ENCODE data around the gene PPP4R4. TPM values are rescaled to one million over a fixed set of nuclear protein-coding genes. Genes with fewer than 3 reads are reported as not detected.
"Not testable (repeated sequence)": the region's sequence is repeated elsewhere in the genome, so short reads cannot be mapped to it uniquely, and the experiment has no call there.

PPP4R4 gene
- total RNA-seq, 2 donors from 2014 or later, result 4.6 to 8.4 TPM

DNA sequence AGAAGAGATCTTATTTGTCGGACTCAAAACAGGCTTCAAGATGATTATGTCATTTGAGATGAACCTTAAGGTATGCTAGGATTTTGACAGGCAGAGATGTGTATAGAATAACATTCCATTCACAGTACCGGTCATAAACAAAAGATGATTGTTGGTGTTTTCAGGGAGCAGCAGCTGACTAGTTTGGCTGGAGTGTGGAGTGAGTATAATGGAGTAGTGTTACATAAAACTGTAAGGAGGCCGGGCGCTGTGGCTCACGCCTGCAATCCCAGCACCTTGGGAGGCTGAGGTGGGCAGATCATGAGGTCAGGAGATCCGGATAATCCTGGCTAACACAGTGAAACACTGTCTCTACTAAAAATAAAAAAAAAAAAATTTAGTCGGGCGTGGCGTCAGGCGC lies 95.0 kb downstream of the PPP4R4 start:
- no peak for DNase-seq
- H3K27me3 Mint-ChIP-seq (ENCODE audit: insufficient read depth), result no peaks in the 10 kb centered on the region
- no peaks in the 10 kb centered on the region for H3K4me1 ChIP-seq (ENCODE audit: control insufficient read depth, insufficient read depth, low read length)
- TF ChIP-seq, protein P1, sequence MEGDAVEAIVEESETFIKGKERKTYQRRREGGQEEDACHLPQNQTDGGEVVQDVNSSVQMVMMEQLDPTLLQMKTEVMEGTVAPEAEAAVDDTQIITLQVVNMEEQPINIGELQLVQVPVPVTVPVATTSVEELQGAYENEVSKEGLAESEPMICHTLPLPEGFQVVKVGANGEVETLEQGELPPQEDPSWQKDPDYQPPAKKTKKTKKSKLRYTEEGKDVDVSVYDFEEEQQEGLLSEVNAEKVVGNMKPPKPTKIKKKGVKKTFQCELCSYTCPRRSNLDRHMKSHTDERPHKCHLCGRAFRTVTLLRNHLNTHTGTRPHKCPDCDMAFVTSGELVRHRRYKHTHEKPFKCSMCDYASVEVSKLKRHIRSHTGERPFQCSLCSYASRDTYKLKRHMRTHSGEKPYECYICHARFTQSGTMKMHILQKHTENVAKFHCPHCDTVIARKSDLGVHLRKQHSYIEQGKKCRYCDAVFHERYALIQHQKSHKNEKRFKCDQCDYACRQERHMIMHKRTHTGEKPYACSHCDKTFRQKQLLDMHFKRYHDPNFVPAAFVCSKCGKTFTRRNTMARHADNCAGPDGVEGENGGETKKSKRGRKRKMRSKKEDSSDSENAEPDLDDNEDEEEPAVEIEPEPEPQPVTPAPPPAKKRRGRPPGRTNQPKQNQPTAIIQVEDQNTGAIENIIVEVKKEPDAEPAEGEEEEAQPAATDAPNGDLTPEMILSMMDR (conservative IDR thresholded peaks at IDR 0.05), result no peak
- peaks cover 4% of the 10 kb centered on the region for H3K4me1 Mint-ChIP-seq
- no peaks in the 10 kb centered on the region for H3K27me3 ChIP-seq (ENCODE audit: control insufficient read depth, insufficient read depth, low read length, poor library complexity, severe bottlenecking)
- H3K36me3 Mint-ChIP-seq (ENCODE audit: low read depth), result no peaks in the 10 kb centered on the region
- no peak overlapping the region for H3K4me3 Mint-ChIP-seq
- no peaks in the 10 kb centered on the region for H3K9me3 Mint-ChIP-seq
- H3K27ac Mint-ChIP-seq, result no peak overlapping the region
- H3K9me3 ChIP-seq (ENCODE audit: control insufficient read depth, low read length), result no peaks in the 10 kb centered on the region
- H3K4me3 ChIP-seq (ENCODE audit: low read length), result no peak overlapping the region
- no peak overlapping the region for H3K27ac ChIP-seq (ENCODE audit: low read depth, low read length)
- H3K36me3 ChIP-seq (ENCODE audit: control insufficient read depth, insufficient read depth, low read length), result no peaks in the 10 kb centered on the region
- H3K9ac ChIP-seq (ENCODE audit: extremely low read depth, low read length, poor library complexity, severe bottlenecking), result no peak overlapping the region
- 81 to 92% methylated on average over 4 to 10 of the region's 10 CpGs for WGBS, 2 experiments (ENCODE audit: insufficient coverage in 1 of 2, insufficient read length in 1 of 2)

DNA sequence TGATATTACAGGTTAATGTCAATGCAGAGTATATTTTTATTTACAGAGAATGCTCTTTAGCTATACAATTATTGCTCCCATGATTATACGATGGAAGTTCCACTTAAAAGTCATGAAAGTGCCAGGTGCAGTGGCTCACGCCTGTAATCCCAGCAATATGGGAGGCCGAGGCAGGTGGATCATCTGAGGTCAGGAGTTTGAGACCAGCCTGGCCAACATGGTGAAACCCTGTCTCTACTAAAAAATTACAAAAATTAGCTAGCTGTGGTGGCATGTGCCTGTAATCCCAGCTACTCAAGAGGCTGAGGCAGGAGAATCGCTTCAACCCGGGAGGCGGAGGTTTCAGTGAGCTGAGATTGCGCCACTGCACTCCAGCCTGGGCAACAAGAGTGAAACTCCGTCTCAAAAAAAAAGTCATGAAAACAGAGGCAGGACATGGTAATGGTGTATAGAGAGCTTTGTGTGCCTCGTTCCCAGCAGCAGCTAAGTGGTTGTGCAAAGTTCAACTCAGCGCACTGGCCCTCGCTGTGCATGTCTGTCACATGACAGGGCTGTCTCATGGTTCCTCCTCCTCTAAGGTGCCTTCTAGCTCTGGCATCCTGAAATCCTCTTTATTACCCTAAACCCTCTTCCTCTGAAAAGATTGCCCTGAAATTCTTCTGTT lies 102.9 kb downstream of the PPP4R4 start:
- not testable (repeated sequence) for H3K27ac Mint-ChIP-seq; H3K9me3 ChIP-seq (ENCODE audit: control insufficient read depth, low read length); H3K36me3 ChIP-seq (ENCODE audit: control insufficient read depth, insufficient read depth, low read length); H3K4me3 ChIP-seq (ENCODE audit: low read length); H3K9ac ChIP-seq (ENCODE audit: extremely low read depth, low read length, poor library complexity, severe bottlenecking); H3K27me3 Mint-ChIP-seq (ENCODE audit: insufficient read depth); H3K9me3 Mint-ChIP-seq; H3K36me3 Mint-ChIP-seq (ENCODE audit: low read depth); H3K4me3 Mint-ChIP-seq; H3K27me3 ChIP-seq (ENCODE audit: control insufficient read depth, insufficient read depth, low read length, poor library complexity, severe bottlenecking); H3K27ac ChIP-seq (ENCODE audit: low read depth, low read length); DNase-seq; H3K4me1 ChIP-seq (ENCODE audit: control insufficient read depth, insufficient read depth, low read length)
- WGBS, 2 experiments (ENCODE audit: insufficient coverage in 1 of 2, insufficient read length in 1 of 2), result 89 to 92% methylated on average over 10 to 11 of the region's 11 CpGs
- peaks cover 17% of the 10 kb centered on the region for H3K4me1 Mint-ChIP-seq

DNA sequence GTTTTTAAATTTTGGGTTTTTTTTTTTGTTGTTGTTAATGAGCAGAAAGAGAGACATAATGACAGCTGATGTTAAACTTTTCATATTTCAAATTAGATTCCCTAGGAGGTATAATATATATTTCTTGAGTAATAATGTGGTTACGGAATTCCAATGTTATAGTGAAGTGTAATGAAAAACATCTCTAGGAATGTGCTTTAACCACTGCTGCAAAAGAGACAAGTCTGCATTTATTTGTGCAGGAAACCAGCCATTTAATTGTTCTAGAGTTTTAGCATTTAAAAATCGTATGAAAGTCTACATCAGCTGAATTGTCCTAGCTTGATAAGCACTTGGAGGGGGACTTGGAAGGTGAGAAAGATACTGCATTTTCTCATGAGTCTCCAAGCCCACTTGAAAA lies 104.6 kb downstream of the PPP4R4 start:
- no peaks in the 10 kb centered on the region for H3K9me3 ChIP-seq (ENCODE audit: control insufficient read depth, low read length)
- H3K36me3 Mint-ChIP-seq (ENCODE audit: low read depth), result no peaks in the 10 kb centered on the region
- no peak overlapping the region for H3K4me3 Mint-ChIP-seq
- no peak overlapping the region for H3K9ac ChIP-seq (ENCODE audit: extremely low read depth, low read length, poor library complexity, severe bottlenecking)
- no peak overlapping the region for H3K4me3 ChIP-seq (ENCODE audit: low read length)
- peaks cover 3% of the 10 kb centered on the region for H3K9me3 Mint-ChIP-seq
- DNase-seq, result no peak
- peaks cover 9% of the 10 kb centered on the region for H3K27me3 ChIP-seq (ENCODE audit: control insufficient read depth, insufficient read depth, low read length, poor library complexity, severe bottlenecking)
- H3K27ac Mint-ChIP-seq, result peak overlapping the region; percentile 46
- H3K4me1 Mint-ChIP-seq, result peaks cover 15% of the 10 kb centered on the region
- TF ChIP-seq, protein P1 (conservative IDR thresholded peaks at IDR 0.05), result no peak
- H3K27me3 Mint-ChIP-seq (ENCODE audit: insufficient read depth), result peaks cover 5% of the 10 kb centered on the region
- no peak overlapping the region for H3K27ac ChIP-seq (ENCODE audit: low read depth, low read length)
- H3K4me1 ChIP-seq (ENCODE audit: control insufficient read depth, insufficient read depth, low read length), result peaks cover 8% of the 10 kb centered on the region
- WGBS, 2 experiments (ENCODE audit: insufficient coverage in 1 of 2, insufficient read length in 1 of 2), result 74 to 90% methylated on average over 1 to 2 of the region's 2 CpGs
- no peaks in the 10 kb centered on the region for H3K36me3 ChIP-seq (ENCODE audit: control insufficient read depth, insufficient read depth, low read length)

All from endodermal cell (in vitro differentiated cells).